ENCODE results near the gene PTPRCAP.
A peak's percentile ranks its signal among the peaks of the same experiment; 100 is the strongest.

PTPRCAP gene

GRCh38 chr11:67470337-67471002, 33.0 kb upstream of the PTPRCAP start:
- Histone ChIP-seq H4K20me1 (ENCODE audit: insufficient read depth, low read length, poor library complexity, severe bottlenecking) (no peaks in the 10 kb centered on the region), H3K27me3 (ENCODE audit: insufficient read depth, low read length, poor library complexity, severe bottlenecking) (no peaks in the 10 kb centered on the region), H2AFZ (ENCODE audit: low read length) (no peak overlapping the region), H3K4me1 (ENCODE audit: insufficient read depth, low read length, poor library complexity, severe bottlenecking) (peaks cover 37% of the 10 kb centered on the region), H3K9ac (ENCODE audit: low read depth, low read length, poor library complexity, severe bottlenecking) (no peak overlapping the region), H3K36me3 (ENCODE audit: insufficient read depth, low read length) (no peaks in the 10 kb centered on the region), H3K4me2 (ENCODE audit: low read depth, low read length, poor library complexity, severe bottlenecking) (no peak overlapping the region), H3F3A (ENCODE audit: low read depth) (peaks cover 4% of the 10 kb centered on the region; the same call in 1 of the 2 replicates), H3K9me2 (replicated peaks; ENCODE audit: low read depth, low read length) (no peaks in the 10 kb centered on the region), H3K79me2 (ENCODE audit: insufficient read depth, low read length) (peaks cover 34% of the 10 kb centered on the region; the same call in 1 of the 2 replicates), H3K9me3 (ENCODE audit: insufficient read depth, low read depth, low read length) (no peaks in the 10 kb centered on the region), H3K4me3 (ENCODE audit: low read length, poor library complexity, severe bottlenecking) (no peak overlapping the region)
- no peak for TF ChIP-seq EZH2phosphoT487 (IDR thresholded peaks at IDR 0.05; ENCODE audit: borderline replicate concordance)
- TF ChIP-seq, protein P1, sequence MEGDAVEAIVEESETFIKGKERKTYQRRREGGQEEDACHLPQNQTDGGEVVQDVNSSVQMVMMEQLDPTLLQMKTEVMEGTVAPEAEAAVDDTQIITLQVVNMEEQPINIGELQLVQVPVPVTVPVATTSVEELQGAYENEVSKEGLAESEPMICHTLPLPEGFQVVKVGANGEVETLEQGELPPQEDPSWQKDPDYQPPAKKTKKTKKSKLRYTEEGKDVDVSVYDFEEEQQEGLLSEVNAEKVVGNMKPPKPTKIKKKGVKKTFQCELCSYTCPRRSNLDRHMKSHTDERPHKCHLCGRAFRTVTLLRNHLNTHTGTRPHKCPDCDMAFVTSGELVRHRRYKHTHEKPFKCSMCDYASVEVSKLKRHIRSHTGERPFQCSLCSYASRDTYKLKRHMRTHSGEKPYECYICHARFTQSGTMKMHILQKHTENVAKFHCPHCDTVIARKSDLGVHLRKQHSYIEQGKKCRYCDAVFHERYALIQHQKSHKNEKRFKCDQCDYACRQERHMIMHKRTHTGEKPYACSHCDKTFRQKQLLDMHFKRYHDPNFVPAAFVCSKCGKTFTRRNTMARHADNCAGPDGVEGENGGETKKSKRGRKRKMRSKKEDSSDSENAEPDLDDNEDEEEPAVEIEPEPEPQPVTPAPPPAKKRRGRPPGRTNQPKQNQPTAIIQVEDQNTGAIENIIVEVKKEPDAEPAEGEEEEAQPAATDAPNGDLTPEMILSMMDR (conservative IDR thresholded peaks at IDR 0.05; ENCODE audit: low read length): no peak

DNA sequence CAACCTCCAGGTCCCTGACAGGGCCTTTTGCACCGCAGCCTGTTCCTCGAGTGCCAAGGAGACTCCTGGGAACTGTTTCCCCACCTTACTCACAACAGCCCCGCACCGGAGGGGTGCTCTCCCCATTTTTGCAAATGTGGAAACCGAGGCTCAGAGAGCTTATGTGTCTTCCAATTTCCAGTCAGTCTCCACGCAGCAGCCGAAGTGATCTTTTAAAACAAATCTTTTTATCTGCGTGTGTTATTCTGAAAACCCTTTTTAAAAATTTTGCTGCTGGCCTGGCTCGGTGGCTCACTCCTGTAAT, 32.0 kb upstream of the PTPRCAP start:
- Histone ChIP-seq H3K9me2 (replicated peaks; ENCODE audit: low read depth, low read length) (no peaks in the 10 kb centered on the region), H3K79me2 (ENCODE audit: insufficient read depth, low read length) (peaks cover 41% of the 10 kb centered on the region), H3F3A (ENCODE audit: low read depth) (peaks cover 4% of the 10 kb centered on the region; the same call in 1 of the 2 replicates), H3K9ac (ENCODE audit: low read depth, low read length, poor library complexity, severe bottlenecking) (peak overlapping the region; percentile 81), H3K36me3 (ENCODE audit: insufficient read depth, low read length) (no peaks in the 10 kb centered on the region), H3K9me3 (ENCODE audit: insufficient read depth, low read depth, low read length) (no peaks in the 10 kb centered on the region), H4K20me1 (ENCODE audit: insufficient read depth, low read length, poor library complexity, severe bottlenecking) (no peaks in the 10 kb centered on the region), H3K4me2 (ENCODE audit: low read depth, low read length, poor library complexity, severe bottlenecking) (peak overlapping the region; percentile 94), H3K4me1 (ENCODE audit: insufficient read depth, low read length, poor library complexity, severe bottlenecking) (peaks cover 42% of the 10 kb centered on the region), H3K27me3 (ENCODE audit: insufficient read depth, low read length, poor library complexity, severe bottlenecking) (no peaks in the 10 kb centered on the region), H2AFZ (ENCODE audit: low read length) (peak overlapping the region; percentile 91), H3K4me3 (ENCODE audit: low read length, poor library complexity, severe bottlenecking) (peak overlapping the region; percentile 97)
- TF ChIP-seq EZH2phosphoT487 (IDR thresholded peaks at IDR 0.05; ENCODE audit: borderline replicate concordance): no peak
- TF ChIP-seq, protein P1 (conservative IDR thresholded peaks at IDR 0.05; ENCODE audit: low read length): no peak

DNA sequence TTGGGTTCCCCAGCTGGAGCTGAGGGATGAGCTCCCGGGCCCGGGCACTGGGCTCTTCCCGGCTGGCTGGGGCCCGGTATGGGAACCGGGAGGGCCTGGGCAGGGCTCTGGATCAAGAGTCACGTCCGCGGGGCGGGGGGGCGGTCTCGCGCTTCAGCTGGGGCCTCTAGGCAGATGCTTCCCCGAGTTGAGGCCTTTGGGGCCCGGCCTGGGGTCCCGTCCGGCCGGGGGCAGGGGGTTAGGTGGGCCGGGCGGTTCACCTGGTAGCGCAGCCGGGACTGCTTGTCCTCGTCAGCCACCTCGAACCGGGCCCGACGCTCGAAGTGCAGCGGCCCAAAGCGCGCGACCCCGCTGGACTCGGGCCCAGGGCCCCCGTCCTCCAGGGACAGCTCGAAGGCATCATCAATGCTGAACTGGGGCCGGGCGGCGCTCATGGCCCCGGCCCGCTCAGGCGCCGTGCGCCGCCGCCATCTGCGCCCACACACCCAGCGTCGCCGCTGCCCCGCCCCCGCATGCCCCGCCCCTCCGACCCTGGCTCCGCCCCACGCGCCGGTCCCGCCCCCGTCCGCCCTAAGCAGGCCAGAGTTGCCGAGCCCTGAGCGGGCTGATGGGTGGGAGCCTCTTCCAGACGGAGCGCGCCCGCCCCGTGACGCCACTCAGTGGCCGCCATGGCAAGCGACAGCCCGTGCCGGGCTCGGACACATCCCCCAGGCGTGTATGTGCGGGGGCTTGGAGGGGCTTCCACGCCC, 31.5 kb upstream of the PTPRCAP start, which contains the start of gene TMEM134:
TMEM134 (minus strand) TSS at position 493 of the 749 bp plus-strand sequence; CDS start at position 434, 59 bp downstream.
- H3K9ac ChIP-seq (ENCODE audit: low read depth, low read length, poor library complexity, severe bottlenecking): peak within 1 kb of the TSS; percentile 96
- no peak for TF ChIP-seq EZH2phosphoT487 (IDR thresholded peaks at IDR 0.05; ENCODE audit: borderline replicate concordance)
- TF ChIP-seq, protein P1 (conservative IDR thresholded peaks at IDR 0.05; ENCODE audit: low read length): peak; percentile 54
- H2AFZ ChIP-seq (ENCODE audit: low read length): peak within 1 kb of the TSS; percentile 91
- H3K36me3 ChIP-seq (ENCODE audit: insufficient read depth, low read length): no peaks in the 10 kb centered on the region
- H4K20me1 ChIP-seq (ENCODE audit: insufficient read depth, low read length, poor library complexity, severe bottlenecking): no peaks in the 10 kb centered on the region
- H3F3A ChIP-seq (ENCODE audit: low read depth): peaks cover 4% of the 10 kb centered on the region; the same call in 1 of the 2 replicates
- no peaks in the 10 kb centered on the region for H3K27me3 ChIP-seq (ENCODE audit: insufficient read depth, low read length, poor library complexity, severe bottlenecking)
- peaks cover 41% of the 10 kb centered on the region for H3K79me2 ChIP-seq (ENCODE audit: insufficient read depth, low read length)
- peak within 1 kb of the TSS; percentile 97 for H3K4me2 ChIP-seq (ENCODE audit: low read depth, low read length, poor library complexity, severe bottlenecking)
- H3K9me3 ChIP-seq (ENCODE audit: insufficient read depth, low read depth, low read length): no peaks in the 10 kb centered on the region
- peaks cover 47% of the 10 kb centered on the region for H3K4me1 ChIP-seq (ENCODE audit: insufficient read depth, low read length, poor library complexity, severe bottlenecking)
- H3K4me3 ChIP-seq (ENCODE audit: low read length, poor library complexity, severe bottlenecking): peak within 1 kb of the TSS; percentile 97
- H3K9me2 ChIP-seq (replicated peaks; ENCODE audit: low read depth, low read length): no peaks in the 10 kb centered on the region

All from Loucy (cell line).